ENCODE measurements around the gene ZSCAN31. TPM values are rescaled to one million over a fixed set of nuclear protein-coding genes. Genes with fewer than 3 reads are reported as not detected.
"Not testable (repeated sequence)": the region's sequence is repeated elsewhere in the genome, so short reads cannot be mapped to it uniquely, and the experiment has no call there.

Gene ZSCAN31
- total RNA-seq, 4 donors from 2014 or later: 9.0 to 28.3 (median 17.0) TPM

- no peak for TF ChIP-seq POLR2A (IDR thresholded peaks at IDR 0.05)
- no peak for TF ChIP-seq EP300 (IDR thresholded peaks at IDR 0.05; ENCODE audit: low read depth)
- TF ChIP-seq, protein P1, sequence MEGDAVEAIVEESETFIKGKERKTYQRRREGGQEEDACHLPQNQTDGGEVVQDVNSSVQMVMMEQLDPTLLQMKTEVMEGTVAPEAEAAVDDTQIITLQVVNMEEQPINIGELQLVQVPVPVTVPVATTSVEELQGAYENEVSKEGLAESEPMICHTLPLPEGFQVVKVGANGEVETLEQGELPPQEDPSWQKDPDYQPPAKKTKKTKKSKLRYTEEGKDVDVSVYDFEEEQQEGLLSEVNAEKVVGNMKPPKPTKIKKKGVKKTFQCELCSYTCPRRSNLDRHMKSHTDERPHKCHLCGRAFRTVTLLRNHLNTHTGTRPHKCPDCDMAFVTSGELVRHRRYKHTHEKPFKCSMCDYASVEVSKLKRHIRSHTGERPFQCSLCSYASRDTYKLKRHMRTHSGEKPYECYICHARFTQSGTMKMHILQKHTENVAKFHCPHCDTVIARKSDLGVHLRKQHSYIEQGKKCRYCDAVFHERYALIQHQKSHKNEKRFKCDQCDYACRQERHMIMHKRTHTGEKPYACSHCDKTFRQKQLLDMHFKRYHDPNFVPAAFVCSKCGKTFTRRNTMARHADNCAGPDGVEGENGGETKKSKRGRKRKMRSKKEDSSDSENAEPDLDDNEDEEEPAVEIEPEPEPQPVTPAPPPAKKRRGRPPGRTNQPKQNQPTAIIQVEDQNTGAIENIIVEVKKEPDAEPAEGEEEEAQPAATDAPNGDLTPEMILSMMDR (IDR thresholded peaks at IDR 0.05): no peak
- no peak for TF ChIP-seq POLR2AphosphoS5 (IDR thresholded peaks at IDR 0.05)
- H3K4me3 ChIP-seq: no peak overlapping the region
- H3K4me1 ChIP-seq: no peaks in the 10 kb centered on the region
- H3K27ac ChIP-seq: no peak overlapping the region
- no peaks in the 10 kb centered on the region for H3K27me3 ChIP-seq
- H3K9me3 ChIP-seq: no peaks in the 10 kb centered on the region
- no peak for DNase-seq
- in situ Hi-C loops (cut with MboI; ENCODE audit: low pct_ligation_motif_present in 1 of 4, low pct_unique_long_range_greater_than_20kb in 1 of 4, low sequenced_read_pairs in 3 of 4) (no loop called here), intact Hi-C loops (cut with DNase I; ENCODE audit: low total_unique reads) (no loop called here)
- H3K36me3 ChIP-seq: no peaks in the 10 kb centered on the region
- WGBS, 2 donors (ENCODE audit: low coverage in 1 of 2): 79 to 80% methylated on average over 1 to 3 of the region's 3 CpGs
Observed at GRCh38 chr6:28315628-28316027, 20.3 kb downstream of the ZSCAN31 start.

- no peaks in the 10 kb centered on the region for H3K27me3 ChIP-seq
- no peaks in the 10 kb centered on the region for H3K9me3 ChIP-seq
- no peak for DNase-seq
- H3K36me3 ChIP-seq: no peaks in the 10 kb centered on the region
- H3K27ac ChIP-seq: no peak overlapping the region
- 90 to 92% methylated on average over 6 to 23 of the region's 23 CpGs for WGBS, 2 donors (ENCODE audit: low coverage in 1 of 2)
- H3K4me3 ChIP-seq: no peak overlapping the region
- in situ Hi-C loops (cut with MboI; ENCODE audit: low pct_ligation_motif_present in 1 of 4, low pct_unique_long_range_greater_than_20kb in 1 of 4, low sequenced_read_pairs in 3 of 4): no loop called here
- intact Hi-C loops (cut with DNase I; ENCODE audit: low total_unique reads): no loop called here
- TF ChIP-seq, protein P1 (IDR thresholded peaks at IDR 0.05): no peak
- TF ChIP-seq EP300 (IDR thresholded peaks at IDR 0.05; ENCODE audit: low read depth) (no peak), POLR2A (IDR thresholded peaks at IDR 0.05) (no peak), POLR2AphosphoS5 (IDR thresholded peaks at IDR 0.05) (no peak)
- H3K4me1 ChIP-seq: no peaks in the 10 kb centered on the region
Observed at GRCh38 chr6:28312939-28313338, 23.0 kb downstream of the ZSCAN31 start.

DNA sequence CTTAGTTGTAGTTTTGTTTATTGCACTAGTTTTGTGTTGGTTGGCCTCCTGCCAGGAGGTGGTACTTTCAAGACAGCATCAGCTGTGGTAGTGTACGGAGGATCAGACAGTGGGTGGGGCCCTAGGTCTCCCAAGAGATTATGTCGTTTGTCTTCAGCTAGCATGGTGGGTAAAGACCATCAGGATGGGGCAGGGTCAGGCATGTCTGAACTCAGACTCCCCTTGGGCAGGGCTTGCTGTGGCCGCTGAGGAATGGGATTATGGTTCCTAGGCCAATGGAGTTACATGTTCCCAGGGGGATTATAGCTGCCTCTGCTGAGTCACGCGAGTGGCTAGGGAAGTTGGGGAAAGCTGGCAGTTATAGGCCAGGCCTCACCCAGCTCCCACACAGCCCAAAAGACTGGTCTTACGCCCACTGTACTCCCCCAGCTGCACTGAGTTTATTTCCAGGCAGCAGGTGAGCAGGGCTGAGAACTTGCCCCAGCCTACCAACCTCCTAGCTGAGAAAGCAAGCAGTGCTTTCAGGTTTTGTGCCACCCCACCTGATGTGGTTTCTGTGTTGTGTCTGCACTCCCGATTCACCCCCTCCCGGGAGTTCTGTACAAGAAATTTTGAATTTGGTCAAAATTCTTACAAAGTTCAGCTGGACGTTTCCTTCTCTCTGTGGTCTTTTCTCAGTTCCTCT, 24.7 kb downstream of the ZSCAN31 start:
- WGBS, 2 donors (ENCODE audit: low coverage in 1 of 2): 70 to 82% methylated on average over 3 to 9 of the region's 9 CpGs
- H3K27ac ChIP-seq: no peak overlapping the region
- in situ Hi-C loops (cut with MboI; ENCODE audit: low pct_ligation_motif_present in 1 of 4, low pct_unique_long_range_greater_than_20kb in 1 of 4, low sequenced_read_pairs in 3 of 4): no loop called here
- H3K27me3 ChIP-seq: no peaks in the 10 kb centered on the region
- no peak for DNase-seq
- H3K36me3 ChIP-seq: no peaks in the 10 kb centered on the region
- intact Hi-C loops (cut with DNase I; ENCODE audit: low total_unique reads): no loop called here
- no peaks in the 10 kb centered on the region for H3K4me1 ChIP-seq
- no peak overlapping the region for H3K4me3 ChIP-seq
- peaks cover 3 to 10% of the 10 kb centered on the region in 2 donors for H3K9me3 ChIP-seq
- TF ChIP-seq EP300 (IDR thresholded peaks at IDR 0.05; ENCODE audit: low read depth) (no peak), POLR2AphosphoS5 (IDR thresholded peaks at IDR 0.05) (no peak), POLR2A (IDR thresholded peaks at IDR 0.05) (no peak)
- TF ChIP-seq, protein P1 (IDR thresholded peaks at IDR 0.05): no peak

- DNase-seq; H3K4me1 ChIP-seq; intact Hi-C loops (cut with DNase I; ENCODE audit: low total_unique reads); H3K4me3 ChIP-seq; H3K27ac ChIP-seq; H3K36me3 ChIP-seq; in situ Hi-C loops (cut with MboI; ENCODE audit: low pct_ligation_motif_present in 1 of 4, low pct_unique_long_range_greater_than_20kb in 1 of 4, low sequenced_read_pairs in 3 of 4); H3K27me3 ChIP-seq: not testable (repeated sequence)
- H3K9me3 ChIP-seq: peaks cover 4 to 10% of the 10 kb centered on the region in 2 donors
Observed at GRCh38 chr6:28306363-28306762, 29.6 kb downstream of the ZSCAN31 start.

DNA sequence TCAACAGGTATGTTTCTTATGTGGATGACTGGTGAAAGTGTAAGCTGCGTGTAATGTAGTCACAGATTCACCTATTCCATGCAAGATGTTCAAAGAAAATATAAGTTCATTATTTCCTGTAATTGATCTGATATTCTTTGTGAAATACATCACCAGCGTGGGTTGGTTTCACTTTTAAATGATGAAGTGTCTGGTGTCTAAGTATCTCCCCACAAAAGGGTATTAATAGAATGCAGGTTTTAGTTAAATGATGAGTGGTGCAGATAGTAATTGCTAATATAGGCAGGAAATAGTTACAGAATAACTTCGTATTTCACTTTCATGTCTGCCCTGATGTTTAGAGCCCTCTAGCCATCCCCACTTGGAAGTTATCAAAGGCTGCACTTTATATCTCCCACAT, 32.4 kb downstream of the ZSCAN31 start:
- H3K27ac ChIP-seq: no peak overlapping the region
- no peaks in the 10 kb centered on the region for H3K4me1 ChIP-seq
- H3K27me3 ChIP-seq: no peaks in the 10 kb centered on the region
- no peak overlapping the region for H3K4me3 ChIP-seq
- H3K9me3 ChIP-seq: peaks cover 4 to 10% of the 10 kb centered on the region in 2 donors
- no peaks in the 10 kb centered on the region for H3K36me3 ChIP-seq
- DNase-seq: no peak
- TF ChIP-seq EP300 (IDR thresholded peaks at IDR 0.05; ENCODE audit: low read depth): no peak
- TF ChIP-seq, protein P1 (IDR thresholded peaks at IDR 0.05): no peak
- no peak for TF ChIP-seq POLR2AphosphoS5 (IDR thresholded peaks at IDR 0.05)
- TF ChIP-seq POLR2A (IDR thresholded peaks at IDR 0.05): no peak
- intact Hi-C loops (cut with DNase I; ENCODE audit: low total_unique reads): no loop called here
- in situ Hi-C loops (cut with MboI; ENCODE audit: low pct_ligation_motif_present in 1 of 4, low pct_unique_long_range_greater_than_20kb in 1 of 4, low sequenced_read_pairs in 3 of 4): no loop called here
- 73 to 76% methylated on average over 2 to 3 of the region's 3 CpGs for WGBS, 2 donors (ENCODE audit: low coverage in 1 of 2)
